ENCODE data around the gene OSBP2. TPM values are rescaled to one million over a fixed set of nuclear protein-coding genes. Genes with fewer than 3 reads are reported as not detected.
A peak's percentile ranks its signal among the peaks of the same experiment; 100 is the strongest.

The OSBP2 gene
- total and polyA plus RNA-seq, 4 donors = 0.18 to 3.9 (median 0.88) TPM

GRCh38 chr22:30858976-30859713, 164.5 kb downstream of the OSBP2 start:
- 93 to 94% methylated on average over 18 of the region's 18 CpGs for WGBS, 2 donors
- ATAC-seq (ENCODE audit: low FRiP score) = no peak
- Histone ChIP-seq H3K36me3 (ENCODE audit: control insufficient read depth in 1 of 2, insufficient read depth in 2 of 2, low read length in 1 of 2) (no peaks in the 10 kb centered on the region), H3K9me3 (ENCODE audit: control insufficient read depth, low read length) (no peaks in the 10 kb centered on the region), H3K4me1 (ENCODE audit: control insufficient read depth in 1 of 2, insufficient read depth in 2 of 2, low read length in 2 of 2) (no peaks in the 10 kb centered on the region), H3K27ac (ENCODE audit: low read depth in 1 of 2, low read length in 2 of 2) (no peak overlapping the region), H3K27me3 (ENCODE audit: control insufficient read depth in 1 of 2, insufficient read depth in 2 of 2, low read length in 1 of 2) (no peaks in the 10 kb centered on the region), H3K4me3 (ENCODE audit: low read length in 2 of 2) (no peak overlapping the region)
- intact Hi-C loops (cut with DNase I) = no loop called here
- DNase-seq = peak in 1 of 2 donors; percentile 52

- intact Hi-C loops (cut with DNase I) = no loop called here
- H3K27ac ChIP-seq (ENCODE audit: low read depth in 1 of 2, low read length in 2 of 2) = no peak overlapping the region
- no peaks in the 10 kb centered on the region for H3K36me3 ChIP-seq (ENCODE audit: control insufficient read depth in 1 of 2, insufficient read depth in 2 of 2, low read length in 1 of 2)
- no peaks in the 10 kb centered on the region for H3K4me1 ChIP-seq (ENCODE audit: control insufficient read depth in 1 of 2, insufficient read depth in 2 of 2, low read length in 2 of 2)
- DNase-seq = peak in 1 of 2 donors; percentile 43
- 90 to 94% methylated on average over 7 of the region's 7 CpGs for WGBS, 2 donors
- no peaks in the 10 kb centered on the region for H3K9me3 ChIP-seq (ENCODE audit: control insufficient read depth, low read length)
- no peak for ATAC-seq (ENCODE audit: low FRiP score)
- H3K4me3 ChIP-seq (ENCODE audit: low read length in 2 of 2) = no peak overlapping the region
- no peaks in the 10 kb centered on the region for H3K27me3 ChIP-seq (ENCODE audit: control insufficient read depth in 1 of 2, insufficient read depth in 2 of 2, low read length in 1 of 2)
Measured at GRCh38 chr22:30859714-30860095, 165.0 kb downstream of the OSBP2 start.

GRCh38 chr22:30860176-30861105, 165.8 kb downstream of the OSBP2 start:
- DNase-seq = peak in 1 of 2 donors; percentile 28
- no peak for ATAC-seq (ENCODE audit: low FRiP score)
- no peaks in the 10 kb centered on the region for H3K4me1 ChIP-seq (ENCODE audit: control insufficient read depth in 1 of 2, insufficient read depth in 2 of 2, low read length in 2 of 2)
- no peaks in the 10 kb centered on the region for H3K36me3 ChIP-seq (ENCODE audit: control insufficient read depth in 1 of 2, insufficient read depth in 2 of 2, low read length in 1 of 2)
- no peaks in the 10 kb centered on the region for H3K27me3 ChIP-seq (ENCODE audit: control insufficient read depth in 1 of 2, insufficient read depth in 2 of 2, low read length in 1 of 2)
- intact Hi-C loops (cut with DNase I) = no loop called here
- WGBS, 2 donors = 74 to 76% methylated on average over 12 of the region's 12 CpGs
- H3K4me3 ChIP-seq (ENCODE audit: low read length in 2 of 2) = no peak overlapping the region
- no peaks in the 10 kb centered on the region for H3K9me3 ChIP-seq (ENCODE audit: control insufficient read depth, low read length)
- no peak overlapping the region for H3K27ac ChIP-seq (ENCODE audit: low read depth in 1 of 2, low read length in 2 of 2)

- peak in 1 of 2 donors; percentile 11 for DNase-seq
Measured at GRCh38 chr22:30861131-30861530, 166.5 kb downstream of the OSBP2 start.

GRCh38 chr22:30861688-30862552, 167.2 kb downstream of the OSBP2 start:
- intact Hi-C loops (cut with DNase I) = no loop called here
- Histone ChIP-seq H3K4me3 (ENCODE audit: low read length in 2 of 2) (no peak overlapping the region), H3K36me3 (ENCODE audit: control insufficient read depth in 1 of 2, insufficient read depth in 2 of 2, low read length in 1 of 2) (no peaks in the 10 kb centered on the region), H3K9me3 (ENCODE audit: control insufficient read depth, low read length) (no peaks in the 10 kb centered on the region), H3K27me3 (ENCODE audit: control insufficient read depth in 1 of 2, insufficient read depth in 2 of 2, low read length in 1 of 2) (no peaks in the 10 kb centered on the region), H3K4me1 (ENCODE audit: control insufficient read depth in 1 of 2, insufficient read depth in 2 of 2, low read length in 2 of 2) (no peaks in the 10 kb centered on the region), H3K27ac (ENCODE audit: low read depth in 1 of 2, low read length in 2 of 2) (no peak overlapping the region)
- ATAC-seq (ENCODE audit: low FRiP score) (no peak), DNase-seq (peak; percentile 33 to 42)
- 88 to 93% methylated on average over 16 of the region's 16 CpGs for WGBS, 2 donors

More at GRCh38 chr22:30861131-30861530, 166.5 kb downstream of the OSBP2 start:
- Histone ChIP-seq H3K4me1 (ENCODE audit: control insufficient read depth in 1 of 2, insufficient read depth in 2 of 2, low read length in 2 of 2) (no peaks in the 10 kb centered on the region), H3K36me3 (ENCODE audit: control insufficient read depth in 1 of 2, insufficient read depth in 2 of 2, low read length in 1 of 2) (no peaks in the 10 kb centered on the region), H3K27me3 (ENCODE audit: control insufficient read depth in 1 of 2, insufficient read depth in 2 of 2, low read length in 1 of 2) (no peaks in the 10 kb centered on the region), H3K9me3 (ENCODE audit: control insufficient read depth, low read length) (no peaks in the 10 kb centered on the region), H3K4me3 (ENCODE audit: low read length in 2 of 2) (no peak overlapping the region), H3K27ac (ENCODE audit: low read depth in 1 of 2, low read length in 2 of 2) (no peak overlapping the region)
- ATAC-seq (ENCODE audit: low FRiP score) = no peak
- 88 to 89% methylated on average over 9 of the region's 9 CpGs for WGBS, 2 donors
- intact Hi-C loops (cut with DNase I) = no loop called here

- ATAC-seq (ENCODE audit: low FRiP score) = no peak
- Histone ChIP-seq H3K4me3 (ENCODE audit: low read length in 2 of 2) (no peak overlapping the region), H3K27ac (ENCODE audit: low read depth in 1 of 2, low read length in 2 of 2) (no peak overlapping the region), H3K9me3 (ENCODE audit: control insufficient read depth, low read length) (no peaks in the 10 kb centered on the region), H3K36me3 (ENCODE audit: control insufficient read depth in 1 of 2, insufficient read depth in 2 of 2, low read length in 1 of 2) (no peaks in the 10 kb centered on the region), H3K4me1 (ENCODE audit: control insufficient read depth in 1 of 2, insufficient read depth in 2 of 2, low read length in 2 of 2) (no peaks in the 10 kb centered on the region), H3K27me3 (ENCODE audit: control insufficient read depth in 1 of 2, insufficient read depth in 2 of 2, low read length in 1 of 2) (no peaks in the 10 kb centered on the region)
- peak in 1 of 2 donors; percentile 52 for DNase-seq
- WGBS, 2 donors = 32 to 34% methylated on average over 19 of the region's 19 CpGs
- intact Hi-C loops (cut with DNase I) = no loop called here
Measured at GRCh38 chr22:30863081-30863833, 168.6 kb downstream of the OSBP2 start.

GRCh38 chr22:30864441-30865420, 170.1 kb downstream of the OSBP2 start:
- H3K4me1 ChIP-seq (ENCODE audit: control insufficient read depth in 1 of 2, insufficient read depth in 2 of 2, low read length in 2 of 2) = no peaks in the 10 kb centered on the region
- H3K27ac ChIP-seq (ENCODE audit: low read depth in 1 of 2, low read length in 2 of 2) = no peak overlapping the region
- 97 to 99% methylated on average over 17 of the region's 17 CpGs for WGBS, 2 donors
- H3K9me3 ChIP-seq (ENCODE audit: control insufficient read depth, low read length) = no peaks in the 10 kb centered on the region
- H3K36me3 ChIP-seq (ENCODE audit: control insufficient read depth in 1 of 2, insufficient read depth in 2 of 2, low read length in 1 of 2) = no peaks in the 10 kb centered on the region
- no peaks in the 10 kb centered on the region for H3K27me3 ChIP-seq (ENCODE audit: control insufficient read depth in 1 of 2, insufficient read depth in 2 of 2, low read length in 1 of 2)
- DNase-seq (peak; percentile 29 to 41), ATAC-seq (ENCODE audit: low FRiP score) (no peak)
- H3K4me3 ChIP-seq (ENCODE audit: low read length in 2 of 2) = no peak overlapping the region
- intact Hi-C loops (cut with DNase I) = no loop called here

Measured in aorta (tissue), 5 donors.